PC-3 (cell line): ENCODE data around the gene MVB12B. TPM values are rescaled to one million over a fixed set of nuclear protein-coding genes. Genes with fewer than 3 reads are reported as not detected.

Source experiments
- ATAC-seq: fragments of 200-7000 bp; cut with Tn5 transposase; 2 replicates; pipeline ENCODE4 v1.9.1; 2020; ENCODE audit warnings: mild to moderate bottlenecking, moderate library complexity
- BruUV-seq: library from RNA; stranded (reverse); fragments of 400-500 nt; replicated peaks from 2 replicates; lab custom pipeline; 2021; lab: Mats Ljungman, UMichigan
- CTCF ChIA-PET: fragments of 300-600 bp; sonication (Branson Sonifier 250); formaldehyde crosslinking; loops from one replicate; lab custom pipeline; 2022; ENCODE audit warnings: antibody characterized with exemption; lab: Charles Lee
- POLR2A ChIA-PET: fragments of 300-600 bp; sonication (Branson Sonifier 250); formaldehyde crosslinking; loops from one replicate; lab custom pipeline; 2022; ENCODE audit warnings: antibody characterized with exemption; ENCODE audit not compliant: unreplicated experiment; lab: Charles Lee
- DNase-seq: peaks from one replicate; pipeline ENCODE4 v3.0.0-alpha.2; 2015
- H2AFZ ChIP-seq: fragments of 300-600 bp; sonication (generic); 2 replicates; pipeline ENCODE4 v1.6.0; 2016; ENCODE audit warnings: antibody characterized with exemption, low read length
- H3F3A ChIP-seq: fragments of 300-600 bp; sonication (generic); one replicate; pipeline ENCODE4 v1.6.0; 2017; ENCODE audit warnings: antibody characterized with exemption, low read length, control low read depth, mild to moderate bottlenecking; ENCODE audit not compliant: unreplicated experiment
- H3K27ac ChIP-seq: fragments of 300-600 bp; sonication (generic); 2 replicates; pipeline ENCODE4 v1.5.1; 2016; ENCODE audit warnings: mild to moderate bottlenecking, low read length
- H3K27me3 ChIP-seq: fragments of 300-600 bp; sonication (generic); 2 replicates; pipeline ENCODE4 v1.6.1; 2016; ENCODE audit warnings: low read length, mixed read lengths
- H3K36me3 ChIP-seq: fragments of 300-600 bp; sonication (generic); 2 replicates; pipeline ENCODE4 v1.6.1; 2016; ENCODE audit warnings: low read depth, mixed run types, low read length, mixed read lengths
- H3K4me1 ChIP-seq: fragments of 300-600 bp; sonication (generic); 2 replicates; pipeline ENCODE4 v1.5.1; 2016; ENCODE audit warnings: low read length; ENCODE audit not compliant: insufficient read depth
- H3K4me2 ChIP-seq: fragments of 300-600 bp; sonication (generic); 2 replicates; pipeline ENCODE4 v1.6.0; 2016; ENCODE audit warnings: low read length
- H3K4me3 ChIP-seq: fragments of 300-600 bp; sonication (generic); 2 replicates; pipeline ENCODE4 v1.5.1; 2016; ENCODE audit warnings: mild to moderate bottlenecking, low read length, mixed read lengths
- H3K79me2 ChIP-seq: fragments of 300-600 bp; sonication (generic); 2 replicates; pipeline ENCODE4 v1.6.1; 2017; ENCODE audit warnings: low read length, mixed read lengths
- H3K9ac ChIP-seq: fragments of 300-600 bp; sonication (generic); 2 replicates; pipeline ENCODE4 v1.6.0; 2016; ENCODE audit warnings: mild to moderate bottlenecking, low read length
- H3K9me2 ChIP-seq: fragments of 300-600 bp; sonication (generic); replicated peaks from 2 replicates; pipeline ENCODE4 v1.6.1; 2016; ENCODE audit warnings: mixed run types, low read length, mixed read lengths
- H3K9me3 ChIP-seq: fragments of 300-600 bp; sonication (generic); 2 replicates; pipeline ENCODE4 v1.6.1; 2016; ENCODE audit warnings: low read length, mixed read lengths
- H4K20me1 ChIP-seq: fragments of 300-600 bp; sonication (generic); 2 replicates; pipeline ENCODE4 v1.6.1; 2016; ENCODE audit warnings: low read length, mixed read lengths
- EZH2 ChIP-seq: fragments of 300-600 bp; sonication (generic); IDR thresholded peaks from one replicate; pipeline ENCODE4 v1.6.1; 2017; ENCODE audit warnings: antibody characterized with exemption, mild to moderate bottlenecking, low read length; ENCODE audit not compliant: unreplicated experiment
- EZH2phosphoT487 ChIP-seq: fragments of 300-600 bp; sonication (generic); IDR thresholded peaks from 2 replicates; pipeline ENCODE4 v1.6.1; 2018; ENCODE audit warnings: mild to moderate bottlenecking, antibody characterized with exemption, low read length, borderline replicate concordance
- intact Hi-C: fragments of 100-400 bp; cut with micrococcal nuclease; formaldehyde crosslinking; loops from 2 replicates; pipeline ENCODE4 v1.9.0; 2023
- total RNA-seq: library from RNA; depleted of rRNA; stranded (reverse); fragments of >200 nt; gene quantifications from 2 replicates; pipeline ENCODE4 v1.2.3, GENCODE V29; 2014
- TF ChIP-seq, protein P1 (sequence below): fragments of 300-600 bp; sonication (generic); conservative IDR thresholded peaks from 2 replicates; pipeline ENCODE4 v1.5.1; 2017; ENCODE audit warnings: antibody characterized with exemption, low read depth, mild to moderate bottlenecking, low read length

Gene MVB12B
- total RNA-seq, 1 experiment from 2014 or later = 7.2 TPM

DNA sequence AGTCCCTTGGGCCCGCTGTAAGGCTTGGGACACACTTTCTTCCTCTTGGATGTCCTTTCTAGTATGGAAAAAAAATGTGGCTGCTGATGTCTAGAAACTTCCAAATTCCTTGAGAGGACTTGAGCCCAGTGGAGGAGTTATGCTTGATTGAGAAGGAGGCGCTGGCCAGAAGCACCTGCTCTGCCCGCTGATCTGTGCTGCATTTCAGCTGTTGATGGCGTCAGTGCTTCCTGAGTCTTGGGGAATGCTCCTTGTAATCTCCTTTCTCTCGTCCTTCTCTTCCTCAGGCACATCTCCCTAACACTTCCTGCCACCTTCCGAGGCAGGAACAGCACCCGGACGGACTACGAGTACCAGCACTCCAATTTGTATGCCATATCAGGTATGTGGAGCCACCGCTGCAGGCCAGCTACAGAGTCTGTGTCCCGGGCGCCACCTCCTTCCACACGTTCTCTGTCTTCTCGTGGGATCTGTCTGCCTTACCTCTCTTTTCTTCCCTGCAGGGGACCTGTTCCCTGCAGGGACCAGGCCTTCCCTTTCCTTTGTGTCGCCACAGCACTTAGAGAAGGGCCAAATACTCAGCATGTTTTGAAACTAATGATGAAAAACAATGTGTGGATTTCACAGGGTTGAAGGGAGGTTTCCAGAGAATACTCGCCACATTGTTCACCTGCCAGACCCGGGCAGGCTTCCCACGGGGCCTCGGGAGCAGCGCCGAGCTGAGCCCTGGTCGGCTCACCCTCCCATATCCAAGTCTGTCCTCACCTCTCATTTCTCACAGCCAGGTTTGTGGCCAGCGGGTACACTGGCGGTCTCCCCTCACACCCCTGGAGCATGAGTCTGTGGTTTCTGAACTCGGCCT is 95.2 kb downstream of the MVB12B start:
- ATAC-seq (no peak), DNase-seq (no peak)
- no peaks in the 10 kb centered on the region for H3K79me2 ChIP-seq
- no peaks in the 10 kb centered on the region for H3K27me3 ChIP-seq
- H3F3A ChIP-seq = no peaks in the 10 kb centered on the region
- no peaks in the 10 kb centered on the region for H4K20me1 ChIP-seq
- peak overlapping the region; percentile 97 for H3K27ac ChIP-seq
- H3K9ac ChIP-seq = no peak overlapping the region
- BruUV-seq = no TSS peak
- no peak overlapping the region for H3K4me2 ChIP-seq
- TF ChIP-seq EZH2 = no peak
- TF ChIP-seq, protein P1, sequence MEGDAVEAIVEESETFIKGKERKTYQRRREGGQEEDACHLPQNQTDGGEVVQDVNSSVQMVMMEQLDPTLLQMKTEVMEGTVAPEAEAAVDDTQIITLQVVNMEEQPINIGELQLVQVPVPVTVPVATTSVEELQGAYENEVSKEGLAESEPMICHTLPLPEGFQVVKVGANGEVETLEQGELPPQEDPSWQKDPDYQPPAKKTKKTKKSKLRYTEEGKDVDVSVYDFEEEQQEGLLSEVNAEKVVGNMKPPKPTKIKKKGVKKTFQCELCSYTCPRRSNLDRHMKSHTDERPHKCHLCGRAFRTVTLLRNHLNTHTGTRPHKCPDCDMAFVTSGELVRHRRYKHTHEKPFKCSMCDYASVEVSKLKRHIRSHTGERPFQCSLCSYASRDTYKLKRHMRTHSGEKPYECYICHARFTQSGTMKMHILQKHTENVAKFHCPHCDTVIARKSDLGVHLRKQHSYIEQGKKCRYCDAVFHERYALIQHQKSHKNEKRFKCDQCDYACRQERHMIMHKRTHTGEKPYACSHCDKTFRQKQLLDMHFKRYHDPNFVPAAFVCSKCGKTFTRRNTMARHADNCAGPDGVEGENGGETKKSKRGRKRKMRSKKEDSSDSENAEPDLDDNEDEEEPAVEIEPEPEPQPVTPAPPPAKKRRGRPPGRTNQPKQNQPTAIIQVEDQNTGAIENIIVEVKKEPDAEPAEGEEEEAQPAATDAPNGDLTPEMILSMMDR = no peak
- TF ChIP-seq EZH2phosphoT487 = no peak
- no peak overlapping the region for H2AFZ ChIP-seq
- no peak overlapping the region for H3K4me3 ChIP-seq
- CTCF ChIA-PET = no interaction called here
- POLR2A ChIA-PET = no interaction called here
- H3K9me3 ChIP-seq = no peaks in the 10 kb centered on the region
- intact Hi-C loops = no loop called here
- H3K4me1 ChIP-seq = peaks cover 21% of the 10 kb centered on the region
- H3K9me2 ChIP-seq = no peaks in the 10 kb centered on the region
- no peaks in the 10 kb centered on the region; the same call in 1 of the 2 replicates for H3K36me3 ChIP-seq

DNA sequence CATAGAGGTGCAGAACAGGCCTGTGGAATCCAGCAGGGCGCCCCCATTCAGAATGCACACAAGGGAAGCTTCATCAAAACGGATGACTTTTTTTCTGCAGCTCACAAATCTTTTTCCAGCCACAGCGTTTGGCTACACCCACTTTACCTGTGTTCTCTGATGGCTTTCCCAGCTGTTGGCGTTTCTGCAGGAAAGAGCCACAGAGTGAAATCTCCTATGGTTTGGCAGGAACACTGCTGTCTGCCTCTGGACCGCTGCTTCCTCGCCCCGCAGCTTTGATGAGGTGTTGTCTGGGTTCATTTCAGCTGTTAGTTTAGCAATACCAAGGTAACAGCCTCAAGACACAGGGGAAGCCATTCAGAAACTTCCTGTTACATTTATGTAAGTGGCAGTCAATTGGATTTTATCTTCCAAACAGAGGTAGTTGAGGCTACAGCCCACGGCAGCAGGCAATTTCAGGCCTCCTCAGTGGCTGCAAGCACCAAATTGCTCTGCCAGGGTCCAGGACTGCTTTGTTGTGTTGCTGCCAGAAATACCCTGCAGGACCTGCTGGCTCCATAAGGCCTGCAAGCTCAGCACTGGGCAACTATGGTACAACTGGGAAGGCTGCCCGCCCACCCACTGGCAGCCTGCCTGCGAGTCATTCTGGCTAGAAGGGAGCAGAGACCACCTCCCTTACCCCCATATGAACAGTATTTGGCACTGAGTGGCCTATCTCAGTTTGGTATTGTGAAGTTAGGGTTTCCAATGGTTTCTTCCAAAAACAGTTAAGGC is 96.7 kb downstream of the MVB12B start:
- Histone ChIP-seq H3K27ac (no peak overlapping the region), H4K20me1 (no peaks in the 10 kb centered on the region), H2AFZ (no peak overlapping the region), H3K27me3 (no peaks in the 10 kb centered on the region), H3K9me2 (no peaks in the 10 kb centered on the region), H3K4me3 (no peak overlapping the region), H3K4me1 (peaks cover 21% of the 10 kb centered on the region), H3K9ac (no peak overlapping the region), H3F3A (no peaks in the 10 kb centered on the region), H3K79me2 (no peaks in the 10 kb centered on the region), H3K9me3 (no peaks in the 10 kb centered on the region), H3K4me2 (no peak overlapping the region), H3K36me3 (no peaks in the 10 kb centered on the region; the same call in 1 of the 2 replicates)
- intact Hi-C loops = no loop called here
- ATAC-seq (no peak), DNase-seq (no peak)
- CTCF ChIA-PET = no interaction called here
- no TSS peak for BruUV-seq
- TF ChIP-seq, protein P1 = no peak
- TF ChIP-seq EZH2 = no peak
- TF ChIP-seq EZH2phosphoT487 = no peak
- POLR2A ChIA-PET = no interaction called here

DNA sequence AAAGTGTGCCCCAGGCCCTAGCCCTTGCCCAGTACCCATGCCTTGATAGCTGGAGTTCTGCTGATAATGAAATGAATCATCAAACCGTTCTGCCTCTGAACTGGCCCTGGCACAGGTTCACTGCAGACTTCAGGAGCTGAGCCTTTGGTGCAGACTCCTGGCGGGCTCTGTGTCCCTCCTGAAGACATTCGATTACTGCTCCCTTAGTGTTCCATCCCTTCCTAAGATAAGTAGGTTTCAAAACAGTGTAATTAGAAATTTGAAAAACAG is 97.2 kb downstream of the MVB12B start:
- no peak overlapping the region for H2AFZ ChIP-seq
- H3K79me2 ChIP-seq = no peaks in the 10 kb centered on the region
- no peak for DNase-seq
- ChIA-PET CTCF (no interaction called here), POLR2A (no interaction called here)
- H3K36me3 ChIP-seq = no peaks in the 10 kb centered on the region; the same call in 1 of the 2 replicates
- no peaks in the 10 kb centered on the region for H3K27me3 ChIP-seq
- H4K20me1 ChIP-seq = no peaks in the 10 kb centered on the region
- H3F3A ChIP-seq = no peaks in the 10 kb centered on the region
- peaks cover 20% of the 10 kb centered on the region for H3K4me1 ChIP-seq
- H3K9me3 ChIP-seq = no peaks in the 10 kb centered on the region
- intact Hi-C loops = no loop called here
- H3K27ac ChIP-seq = no peak overlapping the region
- TF ChIP-seq EZH2phosphoT487 (no peak), EZH2 (no peak)
- TF ChIP-seq, protein P1 = no peak
- no TSS peak for BruUV-seq
- H3K4me2 ChIP-seq = no peak overlapping the region
- no peak overlapping the region for H3K4me3 ChIP-seq
- H3K9me2 ChIP-seq = no peaks in the 10 kb centered on the region
- no peak overlapping the region for H3K9ac ChIP-seq
- ATAC-seq = no peak
